Measurements from ENCODE around the gene KIRREL1. TPM values are rescaled to one million over a fixed set of nuclear protein-coding genes. Genes with fewer than 3 reads are reported as not detected.

Gene KIRREL1
- total RNA-seq, 1 donor from 2014 or later: 122 TPM

DNA sequence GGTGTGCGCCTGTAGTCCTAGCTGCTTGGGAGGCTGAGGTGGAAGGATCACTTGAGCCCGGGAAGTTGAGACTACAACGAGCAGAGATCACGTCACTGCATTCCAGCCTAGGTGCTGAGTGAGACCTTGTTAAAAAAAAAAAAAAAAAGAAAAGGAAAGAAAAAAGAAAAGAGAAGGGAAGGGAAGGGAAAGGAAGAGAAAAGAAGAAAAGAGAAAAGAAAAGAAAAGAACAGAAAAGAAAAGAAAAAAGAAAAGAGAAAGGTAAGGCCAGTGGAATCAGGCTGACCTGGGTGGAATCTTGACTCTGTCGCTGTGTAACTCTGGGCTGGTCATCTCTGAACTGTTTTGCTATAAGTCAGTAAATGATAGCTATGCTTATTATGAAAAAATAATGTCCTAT lies 33.7 kb upstream of the KIRREL1 start:
- DNase-seq (ENCODE audit: extremely low spot score, unreplicated experiment): no peak
- Mint-ChIP-seq H3K4me1 (ENCODE audit: unreplicated experiment) (no peaks in the 10 kb centered on the region), H3K9me3 (ENCODE audit: unreplicated experiment) (no peaks in the 10 kb centered on the region), H3K27ac (ENCODE audit: unreplicated experiment) (no peak overlapping the region), H3K4me3 (ENCODE audit: unreplicated experiment) (no peak overlapping the region), H3K36me3 (ENCODE audit: unreplicated experiment) (no peaks in the 10 kb centered on the region), H3K27me3 (ENCODE audit: unreplicated experiment) (peaks cover 72% of the 10 kb centered on the region)
- TF ChIP-seq, protein P1, sequence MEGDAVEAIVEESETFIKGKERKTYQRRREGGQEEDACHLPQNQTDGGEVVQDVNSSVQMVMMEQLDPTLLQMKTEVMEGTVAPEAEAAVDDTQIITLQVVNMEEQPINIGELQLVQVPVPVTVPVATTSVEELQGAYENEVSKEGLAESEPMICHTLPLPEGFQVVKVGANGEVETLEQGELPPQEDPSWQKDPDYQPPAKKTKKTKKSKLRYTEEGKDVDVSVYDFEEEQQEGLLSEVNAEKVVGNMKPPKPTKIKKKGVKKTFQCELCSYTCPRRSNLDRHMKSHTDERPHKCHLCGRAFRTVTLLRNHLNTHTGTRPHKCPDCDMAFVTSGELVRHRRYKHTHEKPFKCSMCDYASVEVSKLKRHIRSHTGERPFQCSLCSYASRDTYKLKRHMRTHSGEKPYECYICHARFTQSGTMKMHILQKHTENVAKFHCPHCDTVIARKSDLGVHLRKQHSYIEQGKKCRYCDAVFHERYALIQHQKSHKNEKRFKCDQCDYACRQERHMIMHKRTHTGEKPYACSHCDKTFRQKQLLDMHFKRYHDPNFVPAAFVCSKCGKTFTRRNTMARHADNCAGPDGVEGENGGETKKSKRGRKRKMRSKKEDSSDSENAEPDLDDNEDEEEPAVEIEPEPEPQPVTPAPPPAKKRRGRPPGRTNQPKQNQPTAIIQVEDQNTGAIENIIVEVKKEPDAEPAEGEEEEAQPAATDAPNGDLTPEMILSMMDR (IDR thresholded peaks at IDR 0.05): no peak

DNA sequence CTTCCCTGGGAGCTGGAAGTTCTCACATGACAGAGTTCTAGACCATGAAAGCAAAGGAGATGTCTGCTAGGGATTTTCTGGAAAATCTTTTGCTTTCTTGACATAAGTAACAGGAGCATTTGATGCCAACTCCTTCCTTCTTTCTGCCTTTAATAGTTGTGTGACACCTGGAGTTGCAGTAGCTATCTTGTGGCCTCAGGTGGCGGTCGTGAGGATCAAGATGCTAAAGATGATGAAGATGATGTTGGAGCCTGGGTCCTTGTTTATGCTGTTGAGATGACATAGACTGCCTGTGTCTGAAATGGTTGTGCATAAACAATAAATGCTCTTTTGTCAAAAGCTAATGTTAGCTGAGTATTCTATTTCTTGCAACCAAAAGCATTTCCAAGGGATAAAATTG lies 32.7 kb upstream of the KIRREL1 start:
- Mint-ChIP-seq H3K4me1 (ENCODE audit: unreplicated experiment) (no peaks in the 10 kb centered on the region), H3K4me3 (ENCODE audit: unreplicated experiment) (no peak overlapping the region), H3K27me3 (ENCODE audit: unreplicated experiment) (peaks cover 70% of the 10 kb centered on the region), H3K36me3 (ENCODE audit: unreplicated experiment) (no peaks in the 10 kb centered on the region), H3K27ac (ENCODE audit: unreplicated experiment) (no peak overlapping the region), H3K9me3 (ENCODE audit: unreplicated experiment) (no peaks in the 10 kb centered on the region)
- no peak for DNase-seq (ENCODE audit: extremely low spot score, unreplicated experiment)
- TF ChIP-seq, protein P1 (IDR thresholded peaks at IDR 0.05): no peak

DNA sequence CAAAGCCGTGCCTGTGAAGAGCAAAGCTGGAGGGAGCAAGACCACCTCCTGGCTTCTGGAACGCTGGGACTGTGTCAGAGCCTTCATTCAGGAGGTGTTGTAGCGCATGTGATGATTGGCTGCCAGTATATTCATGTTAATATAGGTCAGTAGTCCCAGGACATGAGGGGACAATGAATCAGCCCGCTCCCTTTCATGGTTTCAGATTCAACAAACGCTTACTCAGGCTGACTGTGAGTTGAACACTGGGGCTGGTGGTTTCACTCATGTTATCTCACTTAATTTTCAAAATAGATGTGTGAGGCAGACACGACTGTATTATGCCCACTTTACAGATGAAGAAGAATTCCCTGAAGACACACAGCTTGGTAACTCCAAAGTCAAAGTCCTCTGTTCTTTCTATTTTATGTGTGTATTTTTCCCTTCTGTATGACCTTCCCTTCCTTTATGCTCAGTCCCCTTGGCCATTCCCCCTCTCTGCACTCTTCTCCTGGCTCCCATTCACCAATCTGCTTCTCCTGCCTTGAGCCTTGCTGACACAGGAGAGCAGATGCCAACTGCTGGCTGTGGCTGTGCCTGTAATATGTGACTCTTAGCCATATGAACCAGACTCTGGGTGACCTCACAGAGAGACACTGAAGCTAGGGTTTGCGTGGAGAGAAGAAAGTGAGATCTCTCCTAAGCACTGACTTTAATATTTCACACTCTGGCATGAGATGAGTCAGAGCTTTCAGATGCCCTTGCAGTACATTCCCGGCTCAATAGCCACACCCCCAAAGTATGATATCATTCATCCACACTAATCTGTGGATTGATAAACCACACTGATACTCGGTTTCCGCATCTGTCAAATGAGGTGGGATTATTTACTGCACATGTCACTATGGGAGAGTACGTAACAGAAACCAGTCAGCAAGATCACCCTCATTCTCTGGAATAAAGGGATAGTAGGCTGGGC lies 31.4 kb upstream of the KIRREL1 start:
- no peak overlapping the region for H3K27ac Mint-ChIP-seq (ENCODE audit: unreplicated experiment)

DNA sequence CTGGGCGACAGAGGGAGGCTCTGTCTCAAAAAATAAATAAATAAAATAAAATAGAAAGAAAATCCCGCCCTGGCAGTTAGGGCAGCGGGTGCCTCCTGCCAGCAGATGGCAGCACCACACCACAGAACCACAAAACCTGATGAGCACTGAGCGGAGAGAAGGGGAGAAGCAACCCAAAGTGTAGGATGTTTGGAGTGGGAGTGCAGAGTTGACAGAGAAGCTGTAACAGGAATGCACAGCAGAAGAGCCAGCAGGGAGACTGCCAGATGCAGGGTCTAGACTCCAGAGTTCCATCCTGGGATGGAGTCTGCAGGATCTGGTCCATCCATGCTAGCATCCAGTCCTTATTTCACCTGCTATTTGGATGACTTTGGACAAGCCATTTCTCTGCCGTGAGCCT lies 29.7 kb upstream of the KIRREL1 start:
- no peak overlapping the region for H3K27ac Mint-ChIP-seq (ENCODE audit: unreplicated experiment)
- no peaks in the 10 kb centered on the region for H3K9me3 Mint-ChIP-seq (ENCODE audit: unreplicated experiment)
- DNase-seq (ENCODE audit: extremely low spot score, unreplicated experiment): peak; percentile 90
- H3K4me3 Mint-ChIP-seq (ENCODE audit: unreplicated experiment): no peak overlapping the region
- H3K27me3 Mint-ChIP-seq (ENCODE audit: unreplicated experiment): peaks cover 42% of the 10 kb centered on the region
- no peaks in the 10 kb centered on the region for H3K36me3 Mint-ChIP-seq (ENCODE audit: unreplicated experiment)
- TF ChIP-seq, protein P1 (IDR thresholded peaks at IDR 0.05): peak; percentile 98
- peaks cover 5% of the 10 kb centered on the region for H3K4me1 Mint-ChIP-seq (ENCODE audit: unreplicated experiment)

More for the DNA sequence above, 31.4 kb upstream of the KIRREL1 start:
- no peaks in the 10 kb centered on the region for H3K36me3 Mint-ChIP-seq (ENCODE audit: unreplicated experiment)
- H3K27me3 Mint-ChIP-seq (ENCODE audit: unreplicated experiment): peaks cover 57% of the 10 kb centered on the region
- H3K4me3 Mint-ChIP-seq (ENCODE audit: unreplicated experiment): no peak overlapping the region
- TF ChIP-seq, protein P1 (IDR thresholded peaks at IDR 0.05): no peak
- no peak for DNase-seq (ENCODE audit: extremely low spot score, unreplicated experiment)
- H3K4me1 Mint-ChIP-seq (ENCODE audit: unreplicated experiment): no peaks in the 10 kb centered on the region
- no peaks in the 10 kb centered on the region for H3K9me3 Mint-ChIP-seq (ENCODE audit: unreplicated experiment)

DNA sequence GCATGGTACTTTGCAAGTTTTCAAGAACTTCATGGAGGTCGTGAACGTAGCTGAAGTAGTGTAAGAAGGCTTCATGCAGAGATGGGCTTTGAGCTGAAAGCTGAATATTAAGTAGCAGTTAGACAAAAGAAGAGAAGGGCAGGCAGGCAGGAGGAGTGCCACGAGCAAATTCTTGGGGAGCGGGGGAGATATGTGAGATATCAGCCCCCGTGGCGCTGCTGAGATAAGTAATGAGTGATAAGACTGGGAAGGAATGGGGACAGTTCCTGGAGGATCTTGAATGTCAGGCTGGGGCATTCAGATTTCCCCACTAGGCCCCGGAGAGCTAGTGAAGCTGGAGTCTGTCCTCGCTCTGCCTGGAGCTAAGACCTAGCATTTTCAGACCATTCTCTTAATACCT lies 27.9 kb upstream of the KIRREL1 start:
- Mint-ChIP-seq H3K27ac (ENCODE audit: unreplicated experiment) (no peak overlapping the region), H3K36me3 (ENCODE audit: unreplicated experiment) (no peaks in the 10 kb centered on the region), H3K4me3 (ENCODE audit: unreplicated experiment) (no peak overlapping the region), H3K4me1 (ENCODE audit: unreplicated experiment) (peaks cover 10% of the 10 kb centered on the region), H3K9me3 (ENCODE audit: unreplicated experiment) (no peaks in the 10 kb centered on the region), H3K27me3 (ENCODE audit: unreplicated experiment) (peaks cover 28% of the 10 kb centered on the region)
- no peak for DNase-seq (ENCODE audit: extremely low spot score, unreplicated experiment)
- TF ChIP-seq, protein P1 (IDR thresholded peaks at IDR 0.05): no peak

All from osteocyte (in vitro differentiated cells).